HCT116 (cell line): ENCODE results near the gene WDR48. TPM values are rescaled to one million over a fixed set of nuclear protein-coding genes. Genes with fewer than 3 reads are reported as not detected.

Source experiments
- ATAC-seq: fragments of 200-7000 bp; cut with Tn5 transposase; 2 replicates; pipeline ENCODE4 v1.9.1; 2020; ENCODE audit warnings: mild to moderate bottlenecking, moderate library complexity
- BruUV-seq: library from RNA; stranded (reverse); fragments of 400-500 nt; replicated peaks from 2 replicates; lab custom pipeline; 2021; lab: Mats Ljungman, UMichigan
- CTCF ChIA-PET: fragments of 300-600 bp; sonication (Branson Sonifier 250); formaldehyde crosslinking; loops from one replicate; lab custom pipeline; 2021; ENCODE audit warnings: antibody characterized with exemption; lab: Charles Lee
- POLR2A ChIA-PET: fragments of 300-600, 350-600 bp; sonication (Branson Sonifier 250); formaldehyde crosslinking; loops from one replicate; lab custom pipeline; 2021; ENCODE audit warnings: antibody characterized with exemption; lab: Charles Lee
- RAD21 ChIA-PET, 2 experiments: fragments of 300-600 bp; sonication (Branson Sonifier 250); formaldehyde crosslinking; loops; one replicate each; lab custom pipeline; 2023; ENCODE audit warnings: low total read pairs in 2 of 2; ENCODE audit not compliant: uncharacterized antibody in 2 of 2, unreplicated experiment in 2 of 2, low non-redundant PET in 1 of 2; lab: Charles Lee
- DNase-seq: peaks from one replicate; pipeline ENCODE4 v3.0.0-alpha.2; 2010; ENCODE audit warnings: low read depth, low spot score
- H2AFZ ChIP-seq: fragments of 200-600 bp; shearing (Covaris generic), sonication (generic); 2 replicates; pipeline ENCODE4 v1.6.1; 2017; ENCODE audit warnings: low read depth, mixed run types, mixed read lengths, antibody characterized with exemption, low read length; ENCODE audit not compliant: poor library complexity, severe bottlenecking
- H3K27ac ChIP-seq: 2 replicates; pipeline ENCODE4 v1.5.1; 2012; ENCODE audit warnings: low read depth, low read length
- H3K27me3 ChIP-seq: fragments of 200-600 bp; sonication (generic); 2 replicates; pipeline ENCODE4 v1.6.1; 2016; ENCODE audit warnings: mixed run types, low read length, mixed read lengths; ENCODE audit not compliant: insufficient read depth
- H3K36me3 ChIP-seq, 2 experiments: fragments of 200-500 bp in 1 of 2; fragments of 200-600 bp in 1 of 2; sonication (Bioruptor generic) in 1 of 2; sonication (generic) in 1 of 2; 2 replicates each; pipeline versions ENCODE4 v1.5.1 to v1.6.1; 2014 to 2016; ENCODE audit warnings: low read length in 2 of 2, inconsistent platforms in 1 of 2, mixed read lengths in 1 of 2, mixed run types in 1 of 2; ENCODE audit not compliant: insufficient read depth in 2 of 2, control insufficient read depth in 1 of 2
- H3K4me1 ChIP-seq, 2 experiments: fragments of 200-600 bp in 1 of 2; sonication (generic) in 1 of 2; 2 replicates each; pipeline versions ENCODE4 v1.5.1 to v1.6.1; 2012 to 2017; ENCODE audit warnings: low read length in 2 of 2, inconsistent platforms in 1 of 2, mild to moderate bottlenecking in 1 of 2, mixed read lengths in 1 of 2, mixed run types in 1 of 2, moderate library complexity in 1 of 2; ENCODE audit not compliant: insufficient read depth in 2 of 2, control insufficient read depth in 1 of 2
- H3K4me2 ChIP-seq: fragments of 200-600 bp; sonication (generic); 2 replicates; pipeline ENCODE4 v1.6.1; 2017; ENCODE audit warnings: mixed run types, low read length, mixed read lengths
- H3K4me3 ChIP-seq, 2 experiments: fragments of 200-600 bp in 1 of 2; sonication (generic) in 1 of 2; replicated peaks in 1 of 2; 2 replicates each; pipeline ENCODE4 v1.5.1; 2011 to 2016; ENCODE audit warnings: low read length in 2 of 2, control low read depth in 1 of 2, low read depth in 1 of 2, mild to moderate bottlenecking in 1 of 2, mixed read lengths in 1 of 2, mixed run types in 1 of 2
- H3K79me2 ChIP-seq: fragments of 200-600 bp; sonication (generic); 2 replicates; pipeline ENCODE4 v1.6.1; 2017; ENCODE audit warnings: mild to moderate bottlenecking, mixed run types, low read length, moderate library complexity, mixed read lengths; ENCODE audit not compliant: insufficient read depth
- H3K9ac ChIP-seq: fragments of 200-600 bp; sonication (generic); 2 replicates; pipeline ENCODE4 v1.6.1; 2016; ENCODE audit warnings: low read length, mixed read lengths
- H3K9me2 ChIP-seq: fragments of 200-600 bp; sonication (generic), shearing (Covaris generic); 2 replicates; pipeline ENCODE4 v1.6.1; 2017; ENCODE audit warnings: mixed run types, mild to moderate bottlenecking, moderate library complexity; ENCODE audit not compliant: insufficient read depth
- H3K9me3 ChIP-seq, 2 experiments: fragments of 200-500 bp in 1 of 2; fragments of 200-600 bp in 1 of 2; sonication (Bioruptor generic) in 1 of 2; sonication (generic) in 1 of 2; 2 replicates each; pipeline ENCODE4 v1.6.1; 2014 to 2017; ENCODE audit warnings: low read length in 2 of 2, mixed read lengths in 2 of 2, inconsistent platforms in 1 of 2, low read depth in 1 of 2, mild to moderate bottlenecking in 1 of 2, mixed run types in 1 of 2, moderate library complexity in 1 of 2; ENCODE audit not compliant: control insufficient read depth in 1 of 2, insufficient read depth in 1 of 2
- H4K20me1 ChIP-seq: fragments of 200-600 bp; sonication (generic), shearing (Covaris generic); 2 replicates; pipeline ENCODE4 v1.6.1; 2017; ENCODE audit warnings: mixed run types, mild to moderate bottlenecking, moderate library complexity; ENCODE audit not compliant: insufficient read depth
- CBX3 ChIP-seq: IDR thresholded peaks from 2 replicates; pipeline ENCODE4 v1.6.1; 2012; ENCODE audit warnings: low read depth
- CEBPB ChIP-seq: IDR thresholded peaks from 2 replicates; pipeline ENCODE4 v1.6.1; 2012; ENCODE audit warnings: low read depth
- CTCF ChIP-seq, 3 experiments: fragments of 200-600 bp in 1 of 3; sonication (generic) in 1 of 3; IDR thresholded peaks in 2 of 3; conservative IDR thresholded peaks in 1 of 3; 2 replicates each; pipeline ENCODE4 v1.5.1; 2012 to 2017; ENCODE audit warnings: low read depth in 2 of 3, low read length in 2 of 3, antibody characterized with exemption in 1 of 3, borderline replicate concordance in 1 of 3, control low read depth in 1 of 3, mild to moderate bottlenecking in 1 of 3, mixed read lengths in 1 of 3, mixed run types in 1 of 3, moderate library complexity in 1 of 3; ENCODE audit not compliant: insufficient read depth in 1 of 3
- EGR1 ChIP-seq: IDR thresholded peaks from 2 replicates; pipeline ENCODE4 v1.6.1; 2012; ENCODE audit warnings: low read depth
- ELF1 ChIP-seq: IDR thresholded peaks from 2 replicates; pipeline ENCODE4 v1.6.1; 2012; ENCODE audit warnings: low read depth, borderline replicate concordance
- EZH2phosphoT487 ChIP-seq: fragments of 200-600 bp; IDR thresholded peaks from 2 replicates; pipeline ENCODE4 v1.6.1; 2018; ENCODE audit warnings: antibody characterized with exemption, borderline replicate concordance
- FOSL1 ChIP-seq: IDR thresholded peaks from 2 replicates; pipeline ENCODE4 v1.6.1; 2012; ENCODE audit warnings: low read depth
- JUND ChIP-seq: IDR thresholded peaks from 2 replicates; pipeline ENCODE4 v1.6.1; 2012
- POLR2AphosphoS5 ChIP-seq: IDR thresholded peaks from 2 replicates; pipeline ENCODE4 v1.6.1; 2011; ENCODE audit warnings: mild to moderate bottlenecking, low read depth, low read length, moderate library complexity
- RAD21 ChIP-seq: IDR thresholded peaks from 2 replicates; pipeline ENCODE4 v1.6.1; 2012; ENCODE audit warnings: low read depth, mild to moderate bottlenecking
- REST ChIP-seq: IDR thresholded peaks from 2 replicates; pipeline ENCODE4 v1.6.1; 2012; ENCODE audit warnings: low read depth
- SIN3A ChIP-seq: IDR thresholded peaks from 2 replicates; pipeline ENCODE4 v1.6.1; 2012; ENCODE audit warnings: low read depth
- SP1 ChIP-seq: IDR thresholded peaks from 2 replicates; pipeline ENCODE4 v1.6.1; 2012; ENCODE audit warnings: low read depth
- SRF ChIP-seq: IDR thresholded peaks from 2 replicates; pipeline ENCODE4 v1.6.1; 2012; ENCODE audit warnings: low read depth
- TCF7L2 ChIP-seq: IDR thresholded peaks from 2 replicates; pipeline ENCODE4 v1.7.0; 2011; ENCODE audit warnings: borderline replicate concordance, inconsistent platforms; ENCODE audit not compliant: insufficient read depth, insufficient read length; ENCODE audit errors: extremely low read depth
- YY1 ChIP-seq: IDR thresholded peaks from 2 replicates; pipeline ENCODE4 v1.6.1; 2011; ENCODE audit warnings: low read length, low read depth, moderate library complexity, mild to moderate bottlenecking; ENCODE audit not compliant: insufficient replicate concordance; ENCODE audit errors: extremely low read depth
- ZNF274 ChIP-seq: fragments of 200-500 bp; sonication (Bioruptor generic); IDR thresholded peaks from 2 replicates; pipeline ENCODE4 v1.6.1; 2014; ENCODE audit warnings: mild to moderate bottlenecking, low read depth, low read length, inconsistent platforms
- intact Hi-C: fragments of 100-400 bp; cut with micrococcal nuclease; formaldehyde crosslinking; loops from 2 replicates; pipeline ENCODE4 v1.10.0; 2022
- total RNA-seq: library from RNA; stranded (reverse); gene quantifications from one replicate; pipeline ENCODE4 v1.2.1, GENCODE V29; 2021; ENCODE audit not compliant: unreplicated experiment
- TF ChIP-seq, protein P1 (sequence below): IDR thresholded peaks from 2 replicates; pipeline ENCODE4 v1.6.1; 2012
- TF ChIP-seq, protein P2 (sequence below): IDR thresholded peaks from 2 replicates; pipeline ENCODE4 v1.6.1; 2012
- TF ChIP-seq, protein P3 (sequence below): IDR thresholded peaks from 2 replicates; pipeline ENCODE4 v1.6.1; 2011; ENCODE audit warnings: mild to moderate bottlenecking, low read length, moderate library complexity; ENCODE audit not compliant: insufficient replicate concordance; ENCODE audit errors: extremely low read depth

The WDR48 gene
- total RNA-seq, 1 experiment from 2014 or later, result 35.6 TPM

DNA sequence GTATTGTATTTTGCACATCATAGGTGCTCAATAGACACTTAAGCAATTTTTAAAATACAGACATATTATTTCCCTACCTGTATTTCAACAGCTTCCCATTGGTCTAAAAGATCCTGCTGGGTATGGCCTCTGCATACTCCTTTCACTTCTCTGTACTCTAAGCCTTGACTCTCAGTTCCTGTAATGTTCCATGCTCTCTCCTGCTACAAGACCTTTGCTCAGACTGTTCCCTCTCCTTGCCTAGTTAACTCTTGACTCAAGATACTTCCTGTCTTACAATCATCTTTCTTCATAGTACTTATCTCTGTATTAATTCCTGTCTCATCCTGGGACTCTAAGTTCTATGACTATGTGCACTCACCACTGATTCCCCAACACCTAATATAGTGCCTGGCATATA is 1.8 kb upstream of the WDR48 start:
- Histone ChIP-seq H3K9me3 (no peaks in the 10 kb centered on the region), H3K27ac (no peak overlapping the region), H3K27me3 (no peaks in the 10 kb centered on the region), H4K20me1 (no peaks in the 10 kb centered on the region), H3K4me2 (no peak overlapping the region), H3K4me1 (peaks cover 4 to 9% of the 10 kb centered on the region in 2 experiments; a peak in 2 of 4 replicates), H3K36me3 (no peaks in the 10 kb centered on the region), H3K9ac (no peak overlapping the region), H3K79me2 (peaks cover 16% of the 10 kb centered on the region), H2AFZ (no peak overlapping the region), H3K9me2 (no peaks in the 10 kb centered on the region), H3K4me3 (no peak overlapping the region)
- DNase-seq (no peak), ATAC-seq (no peak)
- TF ChIP-seq, protein P1, sequence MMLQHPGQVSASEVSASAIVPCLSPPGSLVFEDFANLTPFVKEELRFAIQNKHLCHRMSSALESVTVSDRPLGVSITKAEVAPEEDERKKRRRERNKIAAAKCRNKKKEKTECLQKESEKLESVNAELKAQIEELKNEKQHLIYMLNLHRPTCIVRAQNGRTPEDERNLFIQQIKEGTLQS, result no peak
- TF ChIP-seq, protein P2, sequence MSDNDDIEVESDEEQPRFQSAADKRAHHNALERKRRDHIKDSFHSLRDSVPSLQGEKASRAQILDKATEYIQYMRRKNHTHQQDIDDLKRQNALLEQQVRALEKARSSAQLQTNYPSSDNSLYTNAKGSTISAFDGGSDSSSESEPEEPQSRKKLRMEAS, result no peak
- TF ChIP-seq CBX3 (no peak), JUND (no peak), POLR2AphosphoS5 (no peak), SP1 (no peak), CTCF (IDR thresholded peaks at IDR 0.05 in 2 of 3, conservative IDR thresholded peaks at IDR 0.05 in 1 of 3; ENCODE audit: borderline replicate concordance in 1 of 3, insufficient read depth in 1 of 3, low read depth in 2 of 3, low read length in 2 of 3) (no peak), EGR1 (no peak), FOSL1 (no peak), YY1 (no peak), RAD21 (no peak), ELF1 (no peak), SRF (no peak), CEBPB (no peak), EZH2phosphoT487 (no peak), TCF7L2 (no peak), ZNF274 (no peak), SIN3A (no peak), REST (no peak)
- TF ChIP-seq, protein P3, sequence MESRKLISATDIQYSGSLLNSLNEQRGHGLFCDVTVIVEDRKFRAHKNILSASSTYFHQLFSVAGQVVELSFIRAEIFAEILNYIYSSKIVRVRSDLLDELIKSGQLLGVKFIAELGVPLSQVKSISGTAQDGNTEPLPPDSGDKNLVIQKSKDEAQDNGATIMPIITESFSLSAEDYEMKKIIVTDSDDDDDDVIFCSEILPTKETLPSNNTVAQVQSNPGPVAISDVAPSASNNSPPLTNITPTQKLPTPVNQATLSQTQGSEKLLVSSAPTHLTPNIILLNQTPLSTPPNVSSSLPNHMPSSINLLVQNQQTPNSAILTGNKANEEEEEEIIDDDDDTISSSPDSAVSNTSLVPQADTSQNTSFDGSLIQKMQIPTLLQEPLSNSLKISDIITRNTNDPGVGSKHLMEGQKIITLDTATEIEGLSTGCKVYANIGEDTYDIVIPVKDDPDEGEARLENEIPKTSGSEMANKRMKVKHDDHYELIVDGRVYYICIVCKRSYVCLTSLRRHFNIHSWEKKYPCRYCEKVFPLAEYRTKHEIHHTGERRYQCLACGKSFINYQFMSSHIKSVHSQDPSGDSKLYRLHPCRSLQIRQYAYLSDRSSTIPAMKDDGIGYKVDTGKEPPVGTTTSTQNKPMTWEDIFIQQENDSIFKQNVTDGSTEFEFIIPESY, result no peak
- POLR2A ChIA-PET, result no interaction called here
- no TSS peak for BruUV-seq
- CTCF ChIA-PET, result interaction anchor here (1.4 kb wide), 1 partner anchor 238 kb away, joined by 4 read pairs; no protein-coding TSS in a partner anchor
- RAD21 ChIA-PET, result no interaction called here
- intact Hi-C loops, result loop anchor here (5.0 kb wide), 1 partner anchor 242 kb away; no protein-coding TSS in a partner anchor
